ENCODE measurements around the gene PRKRA. TPM values are rescaled to one million over a fixed set of nuclear protein-coding genes. Genes with fewer than 3 reads are reported as not detected.
A peak's percentile ranks its signal among the peaks of the same experiment; 100 is the strongest.
"Not testable (repeated sequence)": the region's sequence is repeated elsewhere in the genome, so short reads cannot be mapped to it uniquely, and the experiment has no call there.

The PRKRA gene
- 24.4 and 33.3 TPM in 2 replicates for total RNA-seq

- peak; percentile 99 for DNase-seq (ENCODE audit: low read depth in 2 of 2)
Observed at GRCh38 chr2:178450774-178451525, at the start of gene PRKRA, which contains the start of gene PJVK. PRKRA (minus strand) TSS chr2:178451175; CDS start chr2:178451030, 145 bp downstream. PJVK (plus strand) TSS chr2:178451378; CDS start chr2:178453410, 2,032 bp downstream.

- no peak for DNase-seq (ENCODE audit: low read depth in 2 of 2)
Observed at GRCh38 chr2:178499640-178500039, 48.7 kb upstream of the PRKRA start.

- no peak for DNase-seq (ENCODE audit: low read depth in 2 of 2)
Observed at GRCh38 chr2:178498137-178498536, 47.2 kb upstream of the PRKRA start.

- DNase-seq (ENCODE audit: low read depth in 2 of 2): no peak
Observed at GRCh38 chr2:178496049-178496448, 45.1 kb upstream of the PRKRA start.

- no peak for DNase-seq (ENCODE audit: low read depth in 2 of 2)
Observed at GRCh38 chr2:178491612-178492011, 40.6 kb upstream of the PRKRA start.

- no peak for DNase-seq (ENCODE audit: low read depth in 2 of 2)
Observed at GRCh38 chr2:178485356-178485755, 34.4 kb upstream of the PRKRA start.

GRCh38 chr2:178484245-178485041, 33.5 kb upstream of the PRKRA start:
- DNase-seq (ENCODE audit: low read depth in 2 of 2): peak; percentile 54 to 58

GRCh38 chr2:178482437-178482836, 31.5 kb upstream of the PRKRA start:
- DNase-seq (ENCODE audit: low read depth in 2 of 2): no peak

- peak; percentile 84 to 96 for DNase-seq (ENCODE audit: low read depth in 2 of 2)
Observed at GRCh38 chr2:178480227-178481181, 29.5 kb upstream of the PRKRA start, which contains the start of gene PLEKHA3. PLEKHA3 (plus strand) TSS chr2:178480457; CDS start chr2:178480870, 413 bp downstream.

GRCh38 chr2:178479758-178480226, 28.8 kb upstream of the PRKRA start:
- peak; percentile 1 to 4 for DNase-seq (ENCODE audit: low read depth in 2 of 2)

- no peak for DNase-seq (ENCODE audit: low read depth in 2 of 2)
Observed at GRCh38 chr2:178479275-178479616, 28.3 kb upstream of the PRKRA start.

GRCh38 chr2:178478439-178479274, 27.7 kb upstream of the PRKRA start, which contains the start of gene FKBP7:
FKBP7 (minus strand) TSS chr2:178478600; CDS start chr2:178478499, 101 bp downstream.
- peak; percentile 82 to 84 for DNase-seq (ENCODE audit: low read depth in 2 of 2)

- peak; percentile 16 to 35 for DNase-seq (ENCODE audit: low read depth in 2 of 2)
Observed at GRCh38 chr2:178478130-178478438, 27.1 kb upstream of the PRKRA start.

GRCh38 chr2:178477443-178478129, 26.6 kb upstream of the PRKRA start:
- DNase-seq (ENCODE audit: low read depth in 2 of 2): no peak

- DNase-seq (ENCODE audit: low read depth in 2 of 2): no peak
Observed at GRCh38 chr2:178476477-178476876, 25.5 kb upstream of the PRKRA start.

- no peak for DNase-seq (ENCODE audit: low read depth in 2 of 2)
Observed at GRCh38 chr2:178474560-178474959, 23.6 kb upstream of the PRKRA start.

GRCh38 chr2:178473931-178474330, 23.0 kb upstream of the PRKRA start:
- DNase-seq (ENCODE audit: low read depth in 2 of 2): peak in 1 of 2 donors; percentile 3

- DNase-seq (ENCODE audit: low read depth in 2 of 2): no peak
Observed at GRCh38 chr2:178473373-178473772, 22.4 kb upstream of the PRKRA start.

- DNase-seq (ENCODE audit: low read depth in 2 of 2): not testable (repeated sequence)
Observed at GRCh38 chr2:178471313-178471712, 20.3 kb upstream of the PRKRA start.
